Muscle layer of duodenum (tissue), 2 donors: ENCODE data around the gene ZNF248.

ENCODE experiments used
- H3K27ac ChIP-seq: one replicate; pipeline ENCODE4 v1.7.0; 2013; ENCODE audit warnings: mild to moderate bottlenecking, low read length
- H3K27me3 ChIP-seq: one replicate; pipeline ENCODE4 v1.7.0; 2013; ENCODE audit warnings: low read depth, mild to moderate bottlenecking, control low read depth, low read length
- H3K36me3 ChIP-seq, 2 donors: one replicate each; pipeline ENCODE4 v1.7.0; 2013; ENCODE audit warnings: low read length in 2 of 2, control low read depth in 1 of 2, mild to moderate bottlenecking in 1 of 2; ENCODE audit not compliant: insufficient read depth in 2 of 2, control insufficient read depth in 1 of 2
- H3K4me1 ChIP-seq, 2 donors: one replicate each; pipeline ENCODE4 v1.7.0; 2013; ENCODE audit warnings: low read length in 2 of 2, mild to moderate bottlenecking in 2 of 2, control low read depth in 1 of 2, moderate library complexity in 1 of 2; ENCODE audit not compliant: insufficient read depth in 2 of 2, control insufficient read depth in 1 of 2
- H3K4me3 ChIP-seq, 2 donors: one replicate each; pipeline ENCODE4 v1.7.0; 2013; ENCODE audit warnings: low read length in 2 of 2, low read depth in 1 of 2, mild to moderate bottlenecking in 1 of 2
- H3K9me3 ChIP-seq, 2 donors: one replicate each; pipeline ENCODE4 v1.7.0; 2013; ENCODE audit warnings: low read length in 2 of 2, control low read depth in 1 of 2, mild to moderate bottlenecking in 1 of 2; ENCODE audit not compliant: control insufficient read depth in 1 of 2
- donor health status: healthy.

ZNF248 gene

GRCh38 chr10:37774351-37774750, 83.1 kb downstream of the ZNF248 start:
- Histone ChIP-seq H3K36me3 (no peaks in the 10 kb centered on the region), H3K4me3 (no peak overlapping the region), H3K9me3 (peaks cover 7 to 8% of the 10 kb centered on the region in 2 donors), H3K27ac (no peak overlapping the region), H3K27me3 (no peaks in the 10 kb centered on the region), H3K4me1 (no peaks in the 10 kb centered on the region)

- H3K4me3 ChIP-seq: peak overlapping the region in 1 of 2 donors; percentile 19
- peaks cover 0 to 10% of the 10 kb centered on the region in 2 donors for H3K9me3 ChIP-seq
- H3K27me3 ChIP-seq: no peaks in the 10 kb centered on the region
- no peak overlapping the region for H3K27ac ChIP-seq
- no peaks in the 10 kb centered on the region for H3K36me3 ChIP-seq
- H3K4me1 ChIP-seq: no peaks in the 10 kb centered on the region
These were observed 92.2 kb downstream of the ZNF248 start for GRCh38 chr10:37765216-37765615.

GRCh38 chr10:37763132-37763531, 94.3 kb downstream of the ZNF248 start:
- H3K4me1 ChIP-seq: no peaks in the 10 kb centered on the region
- no peaks in the 10 kb centered on the region for H3K27me3 ChIP-seq
- peaks cover 0 to 9% of the 10 kb centered on the region in 2 donors for H3K9me3 ChIP-seq
- no peak overlapping the region for H3K4me3 ChIP-seq
- H3K27ac ChIP-seq: no peak overlapping the region
- H3K36me3 ChIP-seq: peaks cover 0 to 5% of the 10 kb centered on the region in 2 donors

GRCh38 chr10:37762287-37762686, 95.1 kb downstream of the ZNF248 start:
- no peaks in the 10 kb centered on the region for H3K27me3 ChIP-seq
- H3K27ac ChIP-seq: no peak overlapping the region
- no peaks in the 10 kb centered on the region for H3K4me1 ChIP-seq
- H3K36me3 ChIP-seq: peaks cover 0 to 5% of the 10 kb centered on the region in 2 donors
- H3K4me3 ChIP-seq: no peak overlapping the region
- peaks cover 0 to 9% of the 10 kb centered on the region in 2 donors for H3K9me3 ChIP-seq

GRCh38 chr10:37760817-37761216, 96.6 kb downstream of the ZNF248 start:
- Histone ChIP-seq H3K4me3 (no peak overlapping the region), H3K27me3 (no peaks in the 10 kb centered on the region), H3K4me1 (no peaks in the 10 kb centered on the region), H3K9me3 (peaks cover 0 to 9% of the 10 kb centered on the region in 2 donors), H3K36me3 (peaks cover 0 to 5% of the 10 kb centered on the region in 2 donors), H3K27ac (no peak overlapping the region)

GRCh38 chr10:37758074-37758473, 99.3 kb downstream of the ZNF248 start:
- no peak overlapping the region for H3K27ac ChIP-seq
- H3K9me3 ChIP-seq: peaks cover 0 to 2% of the 10 kb centered on the region in 2 donors
- H3K4me3 ChIP-seq: no peak overlapping the region
- H3K36me3 ChIP-seq: peaks cover 0 to 5% of the 10 kb centered on the region in 2 donors
- H3K27me3 ChIP-seq: no peaks in the 10 kb centered on the region
- H3K4me1 ChIP-seq: no peaks in the 10 kb centered on the region

GRCh38 chr10:37754538-37755323, 102.7 kb downstream of the ZNF248 start:
- no peak overlapping the region for H3K27ac ChIP-seq
- H3K9me3 ChIP-seq: peaks cover 0 to 8% of the 10 kb centered on the region in 2 donors
- no peaks in the 10 kb centered on the region for H3K27me3 ChIP-seq
- no peaks in the 10 kb centered on the region for H3K4me1 ChIP-seq
- peaks cover 0 to 5% of the 10 kb centered on the region in 2 donors for H3K36me3 ChIP-seq
- no peak overlapping the region for H3K4me3 ChIP-seq

GRCh38 chr10:37752334-37752875, 105.0 kb downstream of the ZNF248 start:
- Histone ChIP-seq H3K27ac (no peak overlapping the region), H3K4me1 (no peaks in the 10 kb centered on the region), H3K36me3 (no peaks in the 10 kb centered on the region), H3K4me3 (no peak overlapping the region), H3K27me3 (no peaks in the 10 kb centered on the region), H3K9me3 (peaks cover 0 to 11% of the 10 kb centered on the region in 2 donors)

- no peak overlapping the region for H3K4me3 ChIP-seq
- H3K9me3 ChIP-seq: peaks cover 0 to 10% of the 10 kb centered on the region in 2 donors
- no peaks in the 10 kb centered on the region for H3K27me3 ChIP-seq
- no peaks in the 10 kb centered on the region for H3K36me3 ChIP-seq
- no peak overlapping the region for H3K27ac ChIP-seq
- no peaks in the 10 kb centered on the region for H3K4me1 ChIP-seq
These were observed 109.2 kb downstream of the ZNF248 start for GRCh38 chr10:37748170-37748569.

GRCh38 chr10:37747081-37747480, 110.3 kb downstream of the ZNF248 start:
- H3K9me3 ChIP-seq: peaks cover 0 to 8% of the 10 kb centered on the region in 2 donors
- no peaks in the 10 kb centered on the region for H3K27me3 ChIP-seq
- H3K27ac ChIP-seq: no peak overlapping the region
- H3K4me3 ChIP-seq: no peak overlapping the region
- no peaks in the 10 kb centered on the region for H3K36me3 ChIP-seq
- no peaks in the 10 kb centered on the region for H3K4me1 ChIP-seq

GRCh38 chr10:37741831-37742230, 115.6 kb downstream of the ZNF248 start:
- Histone ChIP-seq H3K4me3 (no peak overlapping the region), H3K36me3 (no peaks in the 10 kb centered on the region), H3K4me1 (no peaks in the 10 kb centered on the region), H3K27me3 (no peaks in the 10 kb centered on the region), H3K27ac (no peak overlapping the region), H3K9me3 (peaks cover 0 to 3% of the 10 kb centered on the region in 2 donors)
